ENCODE measurements around the gene ZIM2.

Gene ZIM2

DNA sequence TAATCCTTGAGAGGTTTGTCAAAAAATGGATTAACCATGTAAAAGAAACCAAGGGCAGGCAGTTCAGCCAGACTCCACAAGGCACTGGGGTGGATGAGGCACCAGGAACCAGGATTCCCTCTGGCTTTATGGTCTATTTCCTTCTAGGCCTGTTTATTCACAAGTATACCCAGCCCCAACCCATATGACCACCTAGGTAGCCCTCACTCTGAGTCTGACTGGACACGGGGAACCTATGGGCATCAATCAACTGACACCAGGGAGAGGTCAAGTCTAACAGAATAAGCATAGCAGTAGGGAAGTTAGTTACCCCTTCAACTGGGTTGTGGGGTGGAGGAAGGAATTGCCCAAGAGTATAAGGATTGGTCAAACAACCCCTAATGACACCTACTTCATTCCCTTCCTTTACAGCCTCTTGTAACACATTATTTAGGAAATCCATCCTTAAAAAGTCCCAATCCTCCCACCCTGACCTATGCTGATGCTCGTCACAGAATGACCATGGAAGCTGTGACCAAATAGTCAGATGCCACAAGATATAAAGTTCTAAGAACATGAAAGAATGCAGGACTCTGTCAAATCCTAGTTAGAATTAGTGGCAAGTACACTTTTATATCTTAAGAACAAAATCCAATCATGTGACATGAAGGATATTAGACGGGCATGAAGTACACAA is 31.7 kb downstream of the ZIM2 start:
- no peak for DNase-seq (ENCODE audit: low read depth)

DNA sequence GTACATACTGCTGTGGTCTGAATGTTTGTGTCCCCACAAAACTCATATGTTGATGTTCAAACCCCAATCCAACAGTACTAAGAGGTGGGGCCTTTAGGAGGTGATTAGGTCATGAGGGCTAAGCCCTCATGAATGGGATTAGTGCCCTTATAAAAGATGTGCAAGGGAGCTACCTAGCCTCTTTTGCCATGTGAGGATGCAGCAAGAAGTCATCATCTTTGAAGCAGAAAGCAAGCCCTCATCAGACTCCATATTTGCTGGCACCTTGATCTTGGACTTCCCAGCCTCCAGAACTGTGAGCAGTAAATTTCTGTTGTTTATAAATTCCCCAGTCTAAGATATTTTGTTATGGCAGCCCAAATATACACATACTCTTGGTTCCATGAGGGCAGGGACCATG is 33.9 kb downstream of the ZIM2 start:
- DNase-seq (ENCODE audit: low read depth) = no peak

GRCh38 chr19:56778351-56778750 is 62.2 kb downstream of the ZIM2 start:
- no peak for DNase-seq (ENCODE audit: low read depth)

DNA sequence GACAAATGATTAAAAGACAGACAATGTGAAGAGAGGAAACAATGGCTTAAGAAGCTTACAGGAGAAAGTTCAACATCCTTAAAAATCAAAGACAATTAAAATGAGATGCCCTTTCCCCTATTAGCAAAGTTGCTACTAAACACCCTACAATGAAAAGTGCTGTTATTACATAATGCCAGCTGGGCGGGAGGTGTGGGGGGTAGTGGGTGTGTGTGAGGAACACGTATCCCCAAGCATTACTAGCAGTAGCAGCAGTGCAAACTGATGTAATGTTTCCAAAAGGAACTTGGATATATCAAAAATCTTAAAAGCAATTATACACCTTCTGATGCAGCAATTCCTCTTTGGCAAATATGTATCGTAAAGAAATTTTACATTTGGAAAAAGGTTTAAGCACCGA is 70.9 kb downstream of the ZIM2 start:
- no peak for DNase-seq (ENCODE audit: low read depth)

DNA sequence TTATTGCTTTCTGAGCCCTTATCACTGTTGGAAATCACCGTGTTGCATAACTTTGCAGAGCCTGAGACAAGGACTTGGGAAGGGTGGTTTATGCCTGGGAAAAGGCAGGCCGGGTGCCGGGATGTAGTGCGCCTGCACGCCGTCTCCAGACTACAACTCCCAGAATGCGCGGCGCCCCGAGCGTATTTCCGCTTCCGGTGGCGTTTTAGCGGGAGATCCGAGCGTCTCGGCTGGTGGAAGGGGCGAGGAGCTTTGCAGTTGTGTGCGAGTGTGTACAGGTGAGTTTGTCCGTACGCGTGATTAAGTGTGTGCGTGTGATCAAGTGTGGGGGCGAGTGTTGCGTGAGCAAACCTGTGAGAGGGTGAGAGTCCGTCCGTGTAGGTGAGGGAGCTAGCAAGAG is 75.4 kb downstream of the ZIM2 start:
- DNase-seq (ENCODE audit: low read depth) = no peak

DNA sequence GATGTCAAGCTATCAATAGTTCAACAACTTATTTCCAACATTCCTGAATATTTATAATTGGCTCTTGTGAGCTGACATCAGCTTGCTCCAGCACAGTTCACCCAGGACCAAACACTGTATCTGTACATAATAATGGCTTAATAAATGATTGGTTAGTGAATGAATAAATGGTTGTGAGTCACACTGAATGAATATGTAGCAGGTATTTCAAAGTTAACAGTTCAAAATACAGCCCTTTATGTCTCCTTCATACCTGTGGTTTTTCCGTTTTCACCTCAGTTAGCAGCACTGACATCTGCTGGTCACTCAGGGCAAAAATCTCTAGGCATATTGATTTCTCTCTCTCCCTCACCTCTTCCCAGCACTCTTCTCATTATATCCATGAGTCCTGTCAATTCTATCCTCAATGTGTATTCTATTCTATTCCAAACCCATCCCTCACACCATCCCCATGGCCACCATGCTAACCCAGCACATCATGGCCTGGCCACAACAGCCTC is 76.3 kb downstream of the ZIM2 start:
- DNase-seq (ENCODE audit: low read depth) = no peak

DNA sequence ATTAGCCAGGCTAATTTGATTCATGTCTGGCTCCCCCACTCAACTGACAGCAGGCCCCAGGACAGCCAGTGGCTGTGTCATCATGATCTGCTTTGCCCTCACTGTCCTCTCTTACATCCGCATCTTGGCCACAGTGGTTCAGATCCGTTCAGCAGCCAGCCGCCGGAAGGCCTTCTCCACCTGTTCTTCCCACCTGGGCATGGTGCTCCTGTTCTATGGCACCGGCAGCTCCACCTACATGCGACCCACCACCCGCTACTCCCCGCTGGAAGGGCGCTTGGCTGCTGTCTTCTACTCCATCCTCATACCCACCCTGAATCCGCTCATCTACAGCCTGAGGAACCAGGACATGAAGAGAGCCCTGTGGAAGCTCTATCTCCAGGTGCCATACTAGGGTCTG is 79.7 kb downstream of the ZIM2 start:
- no peak for DNase-seq (ENCODE audit: low read depth)

DNA sequence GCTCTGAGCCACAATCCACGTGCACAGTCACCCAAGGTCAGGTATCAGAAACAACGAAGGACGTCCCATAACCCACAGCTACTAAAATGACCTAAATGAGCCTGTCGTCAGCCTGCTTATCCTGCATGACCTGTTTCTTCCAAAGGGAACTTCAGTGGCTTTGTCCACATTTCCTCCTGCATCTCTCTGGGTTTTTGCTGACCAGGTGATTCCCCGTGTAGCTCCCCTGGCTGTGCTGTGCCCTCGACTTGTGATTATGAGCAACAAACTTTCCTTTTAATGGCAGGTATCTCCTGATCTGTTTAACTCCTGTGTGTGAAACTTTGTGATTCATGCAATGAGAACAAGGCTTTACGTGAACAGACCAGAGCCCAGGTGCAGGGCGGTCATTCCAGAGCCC is 81.0 kb downstream of the ZIM2 start:
- no peak for DNase-seq (ENCODE audit: low read depth)

DNA sequence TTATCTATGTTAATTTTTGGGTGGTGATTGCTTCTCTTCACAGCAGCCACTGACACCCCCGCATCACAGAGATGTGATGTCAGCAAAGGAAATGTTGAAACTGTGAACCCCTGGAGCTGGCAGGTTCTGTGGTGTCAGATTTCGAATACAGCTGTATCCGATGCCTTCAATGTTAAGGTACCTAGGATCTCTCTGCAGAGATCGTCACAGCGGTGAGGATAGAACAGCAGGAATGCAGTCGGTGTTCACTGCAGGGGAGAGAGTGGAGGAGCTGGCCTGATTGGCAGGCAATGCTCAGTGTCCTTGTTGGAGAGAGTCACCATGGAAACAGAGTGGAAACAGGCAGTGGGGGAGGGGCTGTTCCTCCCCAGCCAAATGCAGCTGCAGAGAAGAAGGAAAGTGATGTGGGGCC is 89.4 kb downstream of the ZIM2 start:
- no peak for DNase-seq (ENCODE audit: low read depth)

- no peak for DNase-seq (ENCODE audit: low read depth)
These were observed 89.9 kb downstream of the ZIM2 start for GRCh38 chr19:56750658-56751057.

GRCh38 chr19:56748378-56748777 is 92.1 kb downstream of the ZIM2 start:
- DNase-seq (ENCODE audit: low read depth) = no peak

GRCh38 chr19:56746367-56746766 is 94.2 kb downstream of the ZIM2 start:
- no peak for DNase-seq (ENCODE audit: low read depth)

- no peak for DNase-seq (ENCODE audit: low read depth)
These were observed 100.0 kb downstream of the ZIM2 start for GRCh38 chr19:56740501-56740900.

GRCh38 chr19:56736571-56736970 is 104.0 kb downstream of the ZIM2 start:
- DNase-seq (ENCODE audit: low read depth) = no peak

GRCh38 chr19:56732976-56733375 is 107.5 kb downstream of the ZIM2 start:
- no peak for DNase-seq (ENCODE audit: low read depth)

DNA sequence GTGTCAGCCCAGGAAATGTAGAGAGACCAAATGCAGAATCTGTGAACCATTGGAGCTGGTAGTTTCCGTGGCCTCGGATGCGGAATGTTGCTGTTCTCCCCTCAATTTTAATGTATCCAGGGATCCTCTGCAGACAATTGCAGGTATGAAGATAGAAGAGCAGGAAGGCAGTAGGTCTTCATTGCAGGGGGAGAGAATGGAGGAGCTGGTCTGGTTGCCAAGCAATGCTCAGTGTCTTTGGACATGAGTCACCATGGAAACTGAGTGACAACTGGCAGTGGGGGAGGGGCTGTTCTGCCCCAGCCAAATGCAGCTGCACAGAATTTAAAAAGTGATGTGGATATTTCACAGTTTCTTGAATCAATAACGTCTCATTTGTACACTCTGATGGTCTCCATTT is 112.8 kb downstream of the ZIM2 start:
- no peak for DNase-seq (ENCODE audit: low read depth)

DNA sequence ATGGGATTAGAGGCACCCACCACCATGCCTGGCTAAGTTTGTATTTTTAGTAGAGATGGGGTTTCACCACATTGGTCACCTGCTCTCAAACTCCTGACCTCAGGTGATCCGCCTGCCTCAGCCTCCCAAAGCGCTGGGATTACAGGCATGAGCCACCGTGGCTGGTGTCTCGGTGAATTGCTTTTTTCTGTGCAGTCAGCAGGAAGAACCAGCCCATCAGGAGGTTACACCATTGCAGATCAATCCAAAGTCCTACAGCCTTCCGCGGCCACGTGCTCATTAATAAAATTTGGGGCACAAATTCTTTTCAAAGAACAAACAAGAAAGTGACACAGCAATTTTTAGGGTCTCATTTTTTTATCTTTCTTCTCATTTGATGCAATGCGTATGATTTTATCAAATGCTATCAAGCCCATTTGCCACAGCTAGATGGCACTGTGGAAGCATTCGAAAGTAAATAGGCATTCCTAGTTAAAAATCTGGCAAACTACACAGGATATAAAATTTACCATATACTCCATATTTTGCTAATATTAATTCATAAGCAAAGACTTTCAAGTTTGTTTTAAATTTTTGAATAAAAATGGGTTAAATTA is 114.6 kb downstream of the ZIM2 start:
- DNase-seq (ENCODE audit: low read depth) = no peak
